ENCODE results near the gene STK38. TPM values are rescaled to one million over a fixed set of nuclear protein-coding genes. Genes with fewer than 3 reads are reported as not detected.
"Not testable (repeated sequence)": the region's sequence is repeated elsewhere in the genome, so short reads cannot be mapped to it uniquely, and the experiment has no call there.

The STK38 gene
- total RNA-seq, 2 donors from 2014 or later = 20.8 to 27.4 TPM

- intact Hi-C loops (cut with DNase I) = no loop called here
- DNase-seq = no peak
- ATAC-seq = no peak
These were observed 87.8 kb downstream of the STK38 start for GRCh38 chr6:36459501-36459900.

- no peak for DNase-seq
- no peak for ATAC-seq
- intact Hi-C loops (cut with DNase I) = no loop called here
These were observed 91.7 kb downstream of the STK38 start for GRCh38 chr6:36455486-36456027.

GRCh38 chr6:36452897-36453296 is 94.4 kb downstream of the STK38 start:
- ATAC-seq; intact Hi-C loops (cut with DNase I); DNase-seq: not testable (repeated sequence)

- DNase-seq; intact Hi-C loops (cut with DNase I); ATAC-seq: not testable (repeated sequence)
These were observed 98.1 kb downstream of the STK38 start for GRCh38 chr6:36449173-36449572.

GRCh38 chr6:36445621-36446020 is 101.7 kb downstream of the STK38 start:
- ATAC-seq (no peak), DNase-seq (no peak)
- intact Hi-C loops (cut with DNase I) = no loop called here

- ATAC-seq (peak in 1 of 2 donors; percentile 20), DNase-seq (no peak)
- intact Hi-C loops (cut with DNase I) = loop anchor here in 1 of 2 donors (5.0 kb wide), 1 partner anchor 148 kb away; the partner anchor contains the start of gene SRSF3
These were observed 102.8 kb downstream of the STK38 start for GRCh38 chr6:36444470-36444869.

Other genes with a start within 250 kb of the STK38 start
- gene BNIP5, start 210.6 kb downstream of the STK38 start, total RNA-seq = not detected
- under 1 TPM; 0.47 to 0.63 TPM for gene ETV7, start 159.8 kb downstream of the STK38 start, total RNA-seq
- gene PXT1, start 104.6 kb downstream of the STK38 start, total RNA-seq = under 1 TPM in 1 of 2 donors, not detected in 1; 0.26 TPM
- gene KCTD20, start 104.5 kb downstream of the STK38 start, total RNA-seq = 10 to 100 TPM; 26.7 to 33.7 TPM
- gene SRSF3, start 46.9 kb upstream of the STK38 start, total RNA-seq = 100 to 1,000 TPM; 128 to 201 TPM
- 10 to 100 TPM; 31.5 to 83.0 TPM for gene CDKN1A, start 131.2 kb upstream of the STK38 start, total RNA-seq
- gene RAB44, start 150.3 kb upstream of the STK38 start, total RNA-seq = under 1 TPM; 0.05 to 0.12 TPM

Data from left cardiac atrium (tissue), 4 donors.